Mammary epithelial cell (primary cell): ENCODE data around the gene PIK3C2B.

Experiments
- EZH2 ChIP-seq: IDR thresholded peaks from 2 replicates; pipeline ENCODE4 v1.6.1; 2012; ENCODE audit warnings: low read length, inconsistent platforms, borderline replicate concordance
- TF ChIP-seq, protein P1 (sequence below), 2 donors: IDR thresholded peaks in 1 of 2; conservative IDR thresholded peaks in 1 of 2; 2 replicates each; pipeline ENCODE4 v1.5.1; 2011 to 2012; ENCODE audit warnings: inconsistent platforms in 2 of 2, low read length in 2 of 2, mild to moderate bottlenecking in 2 of 2, control low read depth in 1 of 2, low read depth in 1 of 2; ENCODE audit not compliant: insufficient read depth in 1 of 2; ENCODE audit errors: extremely low read depth in 1 of 2

DNA sequence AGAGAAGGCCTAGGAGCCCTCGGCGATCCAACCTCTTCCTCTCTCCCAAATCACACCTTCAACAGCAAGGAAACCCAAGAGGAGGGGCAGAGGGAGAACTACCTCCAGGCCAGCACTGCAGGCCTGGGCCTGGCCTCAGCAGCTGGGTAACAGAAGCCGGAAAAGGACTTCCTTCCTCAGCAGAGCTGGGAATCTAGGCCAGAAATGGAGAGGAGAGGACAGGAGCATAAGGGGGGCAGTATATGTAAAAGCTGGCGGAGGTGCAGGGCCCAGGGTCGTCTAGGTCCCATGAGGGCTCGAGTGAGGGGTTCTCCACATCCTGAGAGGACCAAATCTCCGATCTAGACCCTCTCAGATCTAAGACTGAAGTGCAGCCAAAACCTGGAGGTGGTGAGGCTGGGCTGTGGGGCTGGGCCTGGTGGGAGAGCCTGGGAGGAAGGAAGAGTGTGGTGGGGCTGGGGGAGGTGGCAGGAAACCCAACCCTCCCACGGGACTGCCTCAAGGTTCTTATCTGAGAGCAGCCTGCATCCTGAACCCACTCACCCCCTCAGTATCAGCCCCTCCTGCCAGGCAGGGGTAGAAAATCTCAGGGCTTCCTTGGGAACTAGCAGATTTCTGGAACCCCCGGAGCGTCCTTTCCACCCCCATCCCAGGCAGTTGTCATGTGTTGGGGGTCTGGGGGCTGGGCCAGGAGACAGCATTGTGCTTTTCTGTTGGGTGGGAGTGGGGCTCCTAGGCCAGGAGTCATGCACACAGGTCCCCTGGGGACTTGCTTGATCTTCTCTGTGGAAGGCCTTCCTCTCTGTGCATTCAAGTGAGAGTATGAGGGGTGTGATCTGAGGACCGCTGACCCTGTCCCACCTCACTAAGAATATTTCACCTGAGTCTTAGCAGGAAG is 33.0 kb downstream of the PIK3C2B start:
- TF ChIP-seq, protein P1, sequence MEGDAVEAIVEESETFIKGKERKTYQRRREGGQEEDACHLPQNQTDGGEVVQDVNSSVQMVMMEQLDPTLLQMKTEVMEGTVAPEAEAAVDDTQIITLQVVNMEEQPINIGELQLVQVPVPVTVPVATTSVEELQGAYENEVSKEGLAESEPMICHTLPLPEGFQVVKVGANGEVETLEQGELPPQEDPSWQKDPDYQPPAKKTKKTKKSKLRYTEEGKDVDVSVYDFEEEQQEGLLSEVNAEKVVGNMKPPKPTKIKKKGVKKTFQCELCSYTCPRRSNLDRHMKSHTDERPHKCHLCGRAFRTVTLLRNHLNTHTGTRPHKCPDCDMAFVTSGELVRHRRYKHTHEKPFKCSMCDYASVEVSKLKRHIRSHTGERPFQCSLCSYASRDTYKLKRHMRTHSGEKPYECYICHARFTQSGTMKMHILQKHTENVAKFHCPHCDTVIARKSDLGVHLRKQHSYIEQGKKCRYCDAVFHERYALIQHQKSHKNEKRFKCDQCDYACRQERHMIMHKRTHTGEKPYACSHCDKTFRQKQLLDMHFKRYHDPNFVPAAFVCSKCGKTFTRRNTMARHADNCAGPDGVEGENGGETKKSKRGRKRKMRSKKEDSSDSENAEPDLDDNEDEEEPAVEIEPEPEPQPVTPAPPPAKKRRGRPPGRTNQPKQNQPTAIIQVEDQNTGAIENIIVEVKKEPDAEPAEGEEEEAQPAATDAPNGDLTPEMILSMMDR (conservative IDR thresholded peaks at IDR 0.05 in 1 of 2, IDR thresholded peaks at IDR 0.05 in 1 of 2; ENCODE audit: extremely low read depth in 1 of 2, insufficient read depth in 1 of 2, low read depth in 1 of 2, low read length in 2 of 2), result no peak
- TF ChIP-seq EZH2, result no peak
